GM18507 (cell line): ENCODE data around the gene IRF2.
A peak's percentile ranks its signal among the peaks of the same experiment; 100 is the strongest.
"Not testable (repeated sequence)": the region's sequence is repeated elsewhere in the genome, so short reads cannot be mapped to it uniquely, and the experiment has no call there.

Experiments used
- DNase-seq: peaks from one replicate; pipeline ENCODE4 v3.0.0; 2011; ENCODE audit warnings: low read depth; ENCODE audit not compliant: insufficient read length; ENCODE audit errors: extremely low spot score
- FAIRE-seq: peaks from 2 replicates; lab custom pipeline; 2011; peaks lifted over from hg19 to GRCh38; lab: Jason Lieb, UNC

The IRF2 gene

DNA sequence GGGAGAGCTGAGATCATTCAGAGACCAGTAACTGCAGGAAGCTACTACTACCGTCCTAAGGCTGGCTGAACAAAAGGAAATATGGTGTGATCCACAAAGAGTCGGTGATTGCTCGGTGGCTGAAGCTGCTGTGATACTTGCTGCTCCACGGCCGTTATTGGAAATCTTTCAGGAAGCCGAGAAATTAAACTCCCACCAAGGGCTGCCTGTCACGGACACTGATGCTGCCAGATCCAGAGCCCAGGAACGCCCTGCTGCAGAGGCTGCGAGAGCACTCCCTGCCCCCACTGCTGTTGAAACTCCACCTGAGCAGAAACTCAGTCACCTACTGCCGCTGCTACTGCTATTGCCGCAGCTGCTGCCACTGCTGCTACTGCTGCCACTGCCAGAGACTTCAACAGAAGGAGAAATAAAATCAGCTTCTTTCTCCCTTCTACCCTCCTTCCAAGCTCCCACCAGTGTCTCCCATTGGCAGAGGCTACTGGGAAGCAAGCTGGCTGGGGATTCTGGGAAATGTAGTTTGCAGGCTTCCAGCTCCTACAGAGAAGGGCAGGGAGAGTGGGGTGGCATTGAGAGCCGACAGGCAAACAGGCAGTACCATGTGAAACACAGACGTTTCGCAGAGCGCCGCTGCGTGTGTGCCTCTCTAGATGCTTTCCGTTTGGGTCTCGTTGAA, 130.7 kb downstream of the IRF2 start:
- DNase-seq (no peak), FAIRE-seq (peak; percentile 75)

DNA sequence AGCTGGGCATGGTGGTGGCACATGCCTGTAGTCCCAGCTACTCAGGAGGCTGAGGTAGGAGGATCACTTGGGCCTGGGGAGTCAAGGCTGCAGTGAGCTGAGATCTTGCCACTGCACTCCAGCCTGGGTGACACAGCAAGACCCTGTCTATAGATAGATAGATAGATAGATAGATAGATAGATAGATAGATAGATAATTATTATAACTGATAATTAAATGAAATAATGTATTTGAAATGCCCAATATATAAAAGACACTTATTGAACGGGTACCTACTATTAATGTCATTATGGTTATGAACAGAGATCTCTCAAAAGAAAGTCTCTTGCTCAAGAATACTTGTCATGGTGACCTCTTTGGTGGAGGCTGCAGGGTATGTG, 131.5 kb downstream of the IRF2 start:
- DNase-seq, FAIRE-seq: not testable (repeated sequence)

DNA sequence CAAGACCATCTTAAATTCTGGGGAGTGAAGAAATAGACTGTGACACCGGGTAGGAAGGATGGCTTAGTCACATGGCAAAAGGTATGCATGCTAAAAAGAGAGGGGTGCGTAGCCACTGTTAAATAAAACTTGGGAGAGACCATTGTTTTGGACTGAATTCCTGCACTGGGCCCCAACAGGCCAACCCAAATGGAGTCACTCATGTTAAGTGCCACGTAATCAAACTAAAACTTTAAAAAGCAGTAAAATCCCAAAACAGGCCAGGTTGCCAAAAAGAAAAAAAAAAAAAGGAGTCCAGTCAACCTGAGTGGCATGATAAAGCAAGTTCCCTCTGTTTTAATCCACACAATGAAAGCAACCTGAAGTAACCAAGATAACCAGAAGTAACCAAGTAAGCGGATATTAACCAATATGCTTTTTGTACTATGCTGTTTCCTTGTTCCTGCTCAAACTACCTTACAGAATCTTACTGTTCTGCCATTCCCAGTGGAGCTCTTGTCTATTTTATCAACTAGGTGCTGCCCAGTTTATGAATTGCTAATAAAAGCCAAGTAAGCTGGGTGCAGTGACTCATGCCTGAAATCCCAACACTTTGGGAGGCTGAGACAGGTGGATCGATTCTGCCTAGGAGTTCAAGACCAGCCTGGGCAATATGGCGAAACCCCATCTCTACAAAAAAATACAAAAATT, 132.0 kb downstream of the IRF2 start:
- DNase-seq, result no peak
- no peak for FAIRE-seq

DNA sequence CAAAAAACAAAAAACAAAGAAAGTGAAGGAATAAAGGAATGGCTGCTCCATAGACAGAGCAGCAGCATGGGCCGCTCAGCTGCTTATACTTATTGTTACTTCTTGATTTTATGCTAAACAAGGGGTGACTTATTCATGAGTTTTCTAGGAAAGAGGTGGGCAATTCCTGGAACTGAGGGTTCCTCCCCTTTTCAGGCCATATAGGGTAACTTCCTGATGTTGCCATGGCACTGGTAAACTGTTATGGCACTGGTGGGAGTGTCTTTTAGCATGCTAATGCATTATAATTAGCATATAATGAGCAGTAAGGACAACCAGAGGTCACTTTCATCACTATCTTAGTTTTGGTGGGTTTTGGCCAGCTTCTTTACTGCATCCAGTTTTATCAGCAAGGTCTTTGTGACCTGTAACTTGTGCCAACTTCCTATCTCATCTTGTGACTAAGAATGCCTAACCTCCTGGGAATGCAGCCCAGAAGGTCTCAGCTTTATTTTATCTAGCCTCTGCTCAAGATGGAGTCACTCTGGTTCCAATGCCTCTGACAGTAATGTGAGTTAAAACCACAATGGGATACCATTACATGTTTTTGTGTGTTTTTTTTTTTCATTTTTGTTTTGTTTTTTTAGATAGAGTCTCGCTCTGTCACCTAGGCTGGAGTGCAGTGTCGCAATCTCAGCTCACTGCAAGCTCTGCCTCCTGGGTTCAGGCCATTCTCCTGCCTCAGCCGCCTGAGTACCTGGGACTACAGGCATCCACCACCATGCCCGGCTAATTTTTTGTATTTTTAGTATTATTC, 134.8 kb downstream of the IRF2 start:
- FAIRE-seq, DNase-seq: not testable (repeated sequence)

DNA sequence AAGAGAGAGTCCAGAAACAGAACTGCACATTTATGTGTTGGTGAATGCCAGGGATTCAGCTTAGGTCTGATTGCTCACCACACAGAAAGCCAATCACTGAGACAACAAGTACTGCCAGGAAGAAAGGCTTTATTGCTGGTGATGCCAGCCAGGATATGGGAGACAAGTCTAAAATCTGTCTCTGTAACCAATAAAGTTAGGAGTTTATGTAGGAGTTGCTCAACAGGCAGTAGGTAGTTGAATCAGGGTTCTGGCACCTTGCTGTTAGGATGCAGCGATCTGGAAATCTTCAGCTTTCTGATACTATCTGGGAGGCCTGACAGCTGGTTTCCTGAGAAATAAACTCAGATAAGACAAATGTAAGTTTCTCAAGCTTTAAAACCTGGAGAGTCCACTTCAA, 136.4 kb downstream of the IRF2 start:
- FAIRE-seq (no peak), DNase-seq (no peak)
